Thoracic aorta (tissue), 2 donors: ENCODE results near the gene FCMR. TPM values are rescaled to one million over a fixed set of nuclear protein-coding genes. Genes with fewer than 3 reads are reported as not detected.

Source experiments
- ATAC-seq: fragments of 150-250 bp; one replicate; pipeline ENCODE4 v1.8.0; 2017; ENCODE audit warnings: low read depth; ENCODE audit not compliant: insufficient number of reproducible peaks, low FRiP score
- DNase-seq: peaks from one replicate; pipeline ENCODE4 v3.0.0-alpha.2; 2020; ENCODE audit warnings: low spot score
- H3K27ac ChIP-seq, 2 donors: fragments of 200-600 bp; sonication (generic); 1 replicate in 1 of 2; 2 replicates in 1 of 2; pipeline ENCODE4 v1.5.1; 2016; ENCODE audit warnings: mild to moderate bottlenecking in 2 of 2, moderate library complexity in 2 of 2
- H3K27me3 ChIP-seq: fragments of 200-600 bp; sonication (generic); replicated peaks from 2 replicates; pipeline ENCODE4 v1.6.0; 2016; ENCODE audit warnings: mild to moderate bottlenecking; ENCODE audit not compliant: insufficient read depth
- H3K36me3 ChIP-seq: fragments of 200-600 bp; sonication (generic); one replicate; pipeline ENCODE4 v1.5.1; 2016
- H3K4me1 ChIP-seq, 2 donors: fragments of 200-600 bp; sonication (generic); 1 replicate in 1 of 2; 2 replicates in 1 of 2; pipeline versions ENCODE4 v1.5.1 to v1.6.0; 2016; ENCODE audit warnings: low read depth in 2 of 2, mild to moderate bottlenecking in 1 of 2; ENCODE audit not compliant: control insufficient read depth in 1 of 2
- H3K4me3 ChIP-seq: fragments of 200-600 bp; sonication (generic); 2 replicates; pipeline ENCODE4 v1.5.1; 2016; ENCODE audit warnings: mild to moderate bottlenecking
- H3K9me3 ChIP-seq: fragments of 200-600 bp; sonication (generic); 2 replicates; pipeline ENCODE4 v1.5.1; 2016
- total RNA-seq, 2 donors: library from RNA; depleted of rRNA; stranded (reverse); fragments of >200 nt; gene quantifications; one replicate each; pipeline versions ENCODE4 v1.1.0 to v1.2.3, GENCODE V29; 2016
- TF ChIP-seq, protein P1 (sequence below): fragments of 200-600 bp; sonication (generic); IDR thresholded peaks from one replicate; pipeline ENCODE4 v1.5.1; 2019; ENCODE audit warnings: antibody characterized with exemption

The FCMR gene
- total RNA-seq, 2 donors from 2014 or later, result 5.4 TPM; not detected in 1

DNA sequence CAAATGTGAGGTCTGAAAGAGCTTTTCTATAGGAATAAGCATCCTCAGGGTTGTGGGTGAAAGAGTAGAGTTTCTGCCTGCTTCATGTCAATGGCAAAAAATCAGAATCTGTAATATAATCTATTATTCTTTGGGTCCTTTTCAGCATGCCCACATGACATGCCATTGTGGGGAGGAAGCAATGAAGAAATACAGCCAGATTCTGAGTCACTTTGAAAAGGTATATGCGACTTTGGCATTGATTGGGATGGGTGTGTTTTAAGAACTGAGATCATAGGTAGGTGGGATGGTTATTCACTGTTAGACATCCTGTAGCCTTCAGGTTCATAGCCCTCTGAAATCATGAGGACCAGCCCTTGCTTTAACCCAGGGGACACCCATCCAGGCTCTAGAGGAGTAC is 54.5 kb downstream of the FCMR start:
- no peak for ATAC-seq
- no peaks in the 10 kb centered on the region for H3K4me1 ChIP-seq

DNA sequence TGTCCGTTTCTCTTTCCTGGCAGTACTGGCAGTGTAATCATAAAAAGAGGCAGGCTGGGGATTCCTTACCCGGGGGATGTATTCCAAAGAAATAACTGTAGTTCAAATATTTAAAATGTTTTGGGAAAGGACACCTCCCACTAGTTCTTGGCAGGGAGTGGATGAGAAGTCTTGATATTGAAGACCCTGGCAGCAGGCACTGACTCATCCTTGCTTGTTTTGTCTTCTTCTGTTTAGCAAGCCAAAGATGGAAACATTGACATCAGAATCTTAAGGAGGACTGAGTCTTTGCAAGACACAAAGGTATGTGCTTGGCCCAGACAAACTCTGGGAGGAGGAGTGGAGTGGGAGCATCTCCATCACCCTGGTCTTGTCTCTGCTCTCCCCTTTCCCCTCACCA is 55.7 kb downstream of the FCMR start:
- H3K4me1 ChIP-seq, result no peaks in the 10 kb centered on the region
- no peaks in the 10 kb centered on the region for H3K27me3 ChIP-seq
- TF ChIP-seq, protein P1, sequence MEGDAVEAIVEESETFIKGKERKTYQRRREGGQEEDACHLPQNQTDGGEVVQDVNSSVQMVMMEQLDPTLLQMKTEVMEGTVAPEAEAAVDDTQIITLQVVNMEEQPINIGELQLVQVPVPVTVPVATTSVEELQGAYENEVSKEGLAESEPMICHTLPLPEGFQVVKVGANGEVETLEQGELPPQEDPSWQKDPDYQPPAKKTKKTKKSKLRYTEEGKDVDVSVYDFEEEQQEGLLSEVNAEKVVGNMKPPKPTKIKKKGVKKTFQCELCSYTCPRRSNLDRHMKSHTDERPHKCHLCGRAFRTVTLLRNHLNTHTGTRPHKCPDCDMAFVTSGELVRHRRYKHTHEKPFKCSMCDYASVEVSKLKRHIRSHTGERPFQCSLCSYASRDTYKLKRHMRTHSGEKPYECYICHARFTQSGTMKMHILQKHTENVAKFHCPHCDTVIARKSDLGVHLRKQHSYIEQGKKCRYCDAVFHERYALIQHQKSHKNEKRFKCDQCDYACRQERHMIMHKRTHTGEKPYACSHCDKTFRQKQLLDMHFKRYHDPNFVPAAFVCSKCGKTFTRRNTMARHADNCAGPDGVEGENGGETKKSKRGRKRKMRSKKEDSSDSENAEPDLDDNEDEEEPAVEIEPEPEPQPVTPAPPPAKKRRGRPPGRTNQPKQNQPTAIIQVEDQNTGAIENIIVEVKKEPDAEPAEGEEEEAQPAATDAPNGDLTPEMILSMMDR, result no peak
- ATAC-seq (no peak), DNase-seq (no peak)
- no peaks in the 10 kb centered on the region for H3K9me3 ChIP-seq
- no peak overlapping the region for H3K4me3 ChIP-seq
- H3K36me3 ChIP-seq, result no peaks in the 10 kb centered on the region
- no peak overlapping the region for H3K27ac ChIP-seq

More for the DNA sequence above, 54.5 kb downstream of the FCMR start:
- TF ChIP-seq, protein P1, result no peak
- DNase-seq, result no peak
- Histone ChIP-seq H3K9me3 (no peaks in the 10 kb centered on the region), H3K27ac (no peak overlapping the region), H3K27me3 (no peaks in the 10 kb centered on the region), H3K36me3 (no peaks in the 10 kb centered on the region), H3K4me3 (no peak overlapping the region)

DNA sequence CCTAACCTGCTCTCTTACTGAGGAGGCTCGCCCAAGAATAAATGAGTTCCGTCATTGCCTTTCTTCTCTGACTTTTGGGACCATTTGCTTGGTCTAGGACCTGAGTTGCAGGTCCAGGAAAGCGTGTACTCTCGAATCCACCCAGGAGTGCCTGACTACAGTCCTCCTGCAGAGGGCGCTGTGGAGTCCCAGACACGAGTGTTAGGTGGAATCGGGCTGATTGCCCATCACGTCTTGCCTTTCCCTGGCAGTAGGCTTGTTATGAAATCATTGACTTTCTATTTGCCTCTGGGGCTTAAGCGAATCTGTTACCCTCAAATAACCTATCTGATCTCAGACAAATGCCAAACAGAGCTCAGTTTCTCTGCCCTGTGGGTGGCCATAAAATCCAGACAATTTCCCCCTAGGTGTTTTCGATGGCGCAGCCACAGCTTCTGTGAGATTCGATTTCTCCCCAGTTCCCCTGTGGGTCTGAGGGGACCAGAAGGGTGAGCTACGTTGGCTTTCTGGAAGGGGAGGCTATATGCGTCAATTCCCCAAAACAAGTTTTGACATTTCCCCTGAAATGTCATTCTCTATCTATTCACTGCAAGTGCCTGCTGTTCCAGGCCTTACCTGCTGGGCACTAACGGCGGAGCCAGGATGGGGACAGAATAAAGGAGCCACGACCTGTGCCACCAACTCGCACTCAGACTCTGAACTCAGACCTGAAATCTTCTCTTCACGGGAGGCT is 56.6 kb downstream of the FCMR start, which contains the start of gene IL20:
Gene IL20 (plus strand): TSS at position 685 of the 733 bp plus-strand sequence. CDS start 230 bp downstream, outside the sequence.
- ATAC-seq, result no peak
- TF ChIP-seq, protein P1, result peak; percentile 47
- no peaks in the 10 kb centered on the region for H3K9me3 ChIP-seq
- no peak within 1 kb of the TSS for H3K27ac ChIP-seq
- H3K4me1 ChIP-seq, result no peaks in the 10 kb centered on the region
- peak; percentile 31 for DNase-seq
- no peaks in the 10 kb centered on the region for H3K36me3 ChIP-seq
- no peak within 1 kb of the TSS for H3K4me3 ChIP-seq
- H3K27me3 ChIP-seq, result no peaks in the 10 kb centered on the region

DNA sequence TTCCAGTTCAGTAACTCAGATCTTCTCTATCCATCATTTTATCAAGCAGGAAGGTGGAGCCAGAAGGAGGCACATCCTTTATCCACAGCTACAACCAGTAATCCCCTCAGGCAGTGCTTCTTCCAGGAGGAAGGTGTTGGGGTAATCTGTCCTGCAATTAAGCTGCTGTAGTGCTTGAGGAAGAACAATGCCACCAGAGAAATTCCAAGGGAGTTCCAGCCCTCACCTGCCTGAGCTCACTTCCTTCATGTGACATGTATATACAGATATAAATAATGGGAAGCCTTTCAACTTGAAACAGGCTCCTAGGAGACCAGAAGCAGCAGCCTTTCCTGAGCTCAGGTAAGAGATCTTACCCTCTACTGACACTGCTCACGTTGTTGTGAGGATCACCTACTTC is 58.5 kb downstream of the FCMR start:
- Histone ChIP-seq H3K27me3 (no peaks in the 10 kb centered on the region), H3K4me1 (no peaks in the 10 kb centered on the region), H3K9me3 (no peaks in the 10 kb centered on the region), H3K4me3 (no peak overlapping the region), H3K27ac (no peak overlapping the region), H3K36me3 (no peaks in the 10 kb centered on the region)
- ATAC-seq, result no peak
- DNase-seq, result no peak
- TF ChIP-seq, protein P1, result no peak

DNA sequence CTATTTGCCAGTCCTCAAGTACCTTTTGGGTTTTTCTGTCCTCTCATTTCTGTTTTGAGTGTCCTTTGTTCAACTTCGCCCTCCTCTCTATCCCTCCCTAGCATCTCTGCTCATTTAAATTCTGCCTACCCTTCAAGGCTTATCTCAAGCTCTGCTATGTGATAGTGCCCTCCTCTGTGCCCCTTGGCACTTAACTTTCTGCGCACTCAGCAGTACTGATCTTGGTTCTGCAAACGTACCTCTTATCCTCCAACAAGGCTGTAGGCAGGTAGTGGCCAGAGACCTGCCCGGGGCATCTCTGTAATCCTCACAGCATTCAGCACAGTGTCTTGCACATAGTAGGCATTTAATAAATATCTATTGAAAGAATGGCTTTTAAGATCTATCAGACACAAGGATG is 61.6 kb downstream of the FCMR start:
- no peaks in the 10 kb centered on the region for H3K9me3 ChIP-seq
- DNase-seq (no peak), ATAC-seq (no peak)
- no peaks in the 10 kb centered on the region for H3K4me1 ChIP-seq
- TF ChIP-seq, protein P1, result no peak
- H3K27ac ChIP-seq, result no peak overlapping the region
- H3K27me3 ChIP-seq, result no peaks in the 10 kb centered on the region
- no peak overlapping the region for H3K4me3 ChIP-seq
- no peaks in the 10 kb centered on the region for H3K36me3 ChIP-seq
